ENCODE measurements around the gene THSD8. TPM values are rescaled to one million over a fixed set of nuclear protein-coding genes. Genes with fewer than 3 reads are reported as not detected.

THSD8 gene
- 1 to 10 TPM in 1 of 2 donors, not detected in 1; 8.7 TPM for total RNA-seq
- polyA plus RNA-seq (ENCODE audit: insufficient read length in 2 of 2): 1 to 10 TPM; 5.9 to 6.5 TPM
- long read RNA-seq, donor 1: 0 reads
- long read RNA-seq, donor 2: 0 reads
- long read RNA-seq, donor 3: 0 reads
- long read RNA-seq, donor 4, partial matches to known transcripts: 5 of 5 reads
- long read RNA-seq, donor 4, other reads (novel, unspliced or antisense): 0 of 5 reads

DNA sequence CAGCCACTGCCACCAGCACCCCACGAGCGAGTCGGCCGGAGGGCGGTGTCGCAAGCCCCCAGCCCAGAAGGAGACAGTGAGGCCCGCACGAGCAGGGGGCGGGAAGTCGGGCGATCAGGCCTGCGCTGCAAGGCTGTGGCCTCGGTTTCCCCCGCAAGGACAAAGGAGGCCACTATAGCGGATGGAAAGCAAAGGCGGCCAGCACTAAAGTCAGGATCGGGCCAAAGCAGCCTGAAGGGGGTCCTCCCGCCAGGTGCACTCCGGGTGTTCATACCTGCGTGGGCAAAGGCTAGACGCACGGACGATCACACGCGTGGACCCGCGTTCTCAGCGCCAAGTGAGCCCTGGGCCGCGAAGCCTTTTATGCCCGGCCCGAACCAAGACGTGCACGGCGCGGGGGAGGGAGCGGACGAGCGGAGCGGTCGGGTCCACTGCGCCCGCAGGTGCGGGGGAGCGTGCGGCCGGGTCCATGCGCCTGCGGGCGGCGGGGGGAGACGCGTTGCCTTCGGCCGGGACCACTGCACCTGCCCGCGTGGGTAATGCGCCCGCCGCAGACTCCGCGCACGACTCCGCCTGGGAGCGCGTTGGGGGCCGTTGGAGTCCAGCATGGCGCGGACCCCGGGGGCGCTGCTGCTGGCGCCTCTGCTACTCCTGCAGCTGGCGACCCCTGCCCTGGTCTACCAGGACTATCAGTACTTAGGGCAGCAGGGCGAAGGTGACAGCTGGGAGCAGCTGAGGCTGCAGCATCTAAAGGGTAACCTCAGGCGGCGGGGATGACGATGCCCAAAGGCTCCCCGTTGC is at the start of gene THSD8, which contains the start of gene PRDX2:
Gene THSD8 (plus strand): TSS at position 604 of the 801 bp plus-strand sequence. CDS start 3 bp downstream, at position 607.
Gene PRDX2 (minus strand): TSS at position 335 of the 801 bp plus-strand sequence. CDS start 539 bp downstream, outside the sequence.
- Histone ChIP-seq H3K27me3 (ENCODE audit: control insufficient read depth, insufficient read depth, low read length) (no peaks in the 10 kb centered on the region), H3K27ac (ENCODE audit: low read depth, low read length) (peak within 1 kb of the TSS; percentile 76), H3K36me3 (ENCODE audit: control insufficient read depth, insufficient read depth, low read length) (peaks cover 36% of the 10 kb centered on the region), H3K4me1 (ENCODE audit: control insufficient read depth, insufficient read depth, low read length) (peaks cover 40% of the 10 kb centered on the region), H3K4me3 (ENCODE audit: low read depth, low read length) (peak within 1 kb of the TSS; percentile 97), H3K9me3 (ENCODE audit: control insufficient read depth, insufficient read depth, low read length) (no peaks in the 10 kb centered on the region)
- peak in 3 of 6 donors; percentile 77 to 96 (median 96) for DNase-seq (ENCODE audit: low read depth in 4 of 6, low spot score in 6 of 6)
- WGBS (ENCODE audit: insufficient coverage): under 1% methylated on average over 78 of the region's 78 CpGs

- H3K27ac ChIP-seq (ENCODE audit: low read depth, low read length): no peak overlapping the region
- DNase-seq (ENCODE audit: low read depth in 4 of 6, low spot score in 6 of 6): no peak
- H3K4me3 ChIP-seq (ENCODE audit: low read depth, low read length): no peak overlapping the region
- H3K27me3 ChIP-seq (ENCODE audit: control insufficient read depth, insufficient read depth, low read length): peaks cover 10% of the 10 kb centered on the region
- no peaks in the 10 kb centered on the region for H3K36me3 ChIP-seq (ENCODE audit: control insufficient read depth, insufficient read depth, low read length)
- 66% methylated on average over 50 of the region's 50 CpGs for WGBS (ENCODE audit: insufficient coverage)
- H3K4me1 ChIP-seq (ENCODE audit: control insufficient read depth, insufficient read depth, low read length): peaks cover 13% of the 10 kb centered on the region
- no peaks in the 10 kb centered on the region for H3K9me3 ChIP-seq (ENCODE audit: control insufficient read depth, insufficient read depth, low read length)
Observed at GRCh38 chr19:12754465-12755196, 47.2 kb upstream of the THSD8 start.

DNA sequence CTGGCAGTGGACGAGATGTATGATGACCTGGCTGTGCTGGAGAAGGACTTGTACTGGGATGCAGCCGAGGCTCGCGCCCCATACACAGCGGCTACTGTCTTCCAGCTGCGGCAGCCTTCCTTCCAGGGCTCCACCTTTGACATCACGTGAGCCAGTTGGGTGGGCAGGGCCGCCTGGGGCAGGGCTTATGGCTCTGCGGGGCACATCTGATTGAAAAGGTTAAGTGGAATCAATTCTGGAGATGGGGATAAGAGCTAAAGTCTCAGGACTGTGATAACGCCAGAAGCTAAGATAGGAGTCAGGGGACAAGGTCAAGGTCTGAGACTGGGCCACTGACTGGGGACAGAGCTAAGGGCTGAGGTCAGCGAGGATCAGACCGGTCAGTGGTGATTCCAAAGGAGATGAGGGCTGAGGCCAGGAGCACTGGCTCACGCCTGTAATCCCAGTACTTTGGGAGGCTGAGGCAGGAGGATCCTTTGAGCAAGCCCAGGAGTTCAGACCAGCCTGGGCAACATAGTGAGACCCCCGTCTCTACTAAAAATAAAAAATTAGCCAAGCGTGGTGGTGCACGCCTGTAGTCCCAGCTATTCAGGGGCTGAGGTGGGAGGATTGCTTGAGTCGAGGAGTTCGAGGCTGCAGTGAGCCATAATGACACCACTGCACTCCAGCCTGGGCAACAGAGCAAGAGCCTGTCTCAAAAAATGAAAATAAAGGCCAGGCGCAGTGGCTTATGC is 45.6 kb upstream of the THSD8 start:
- H3K27ac ChIP-seq (ENCODE audit: low read depth, low read length): no peak overlapping the region
- no peak for DNase-seq (ENCODE audit: low read depth in 4 of 6, low spot score in 6 of 6)
- peaks cover 6% of the 10 kb centered on the region for H3K27me3 ChIP-seq (ENCODE audit: control insufficient read depth, insufficient read depth, low read length)
- no peaks in the 10 kb centered on the region for H3K9me3 ChIP-seq (ENCODE audit: control insufficient read depth, insufficient read depth, low read length)
- WGBS (ENCODE audit: insufficient coverage): 96% methylated on average over 17 of the region's 19 CpGs
- peaks cover 13% of the 10 kb centered on the region for H3K4me1 ChIP-seq (ENCODE audit: control insufficient read depth, insufficient read depth, low read length)
- peaks cover 3% of the 10 kb centered on the region for H3K36me3 ChIP-seq (ENCODE audit: control insufficient read depth, insufficient read depth, low read length)
- no peak overlapping the region for H3K4me3 ChIP-seq (ENCODE audit: low read depth, low read length)

DNA sequence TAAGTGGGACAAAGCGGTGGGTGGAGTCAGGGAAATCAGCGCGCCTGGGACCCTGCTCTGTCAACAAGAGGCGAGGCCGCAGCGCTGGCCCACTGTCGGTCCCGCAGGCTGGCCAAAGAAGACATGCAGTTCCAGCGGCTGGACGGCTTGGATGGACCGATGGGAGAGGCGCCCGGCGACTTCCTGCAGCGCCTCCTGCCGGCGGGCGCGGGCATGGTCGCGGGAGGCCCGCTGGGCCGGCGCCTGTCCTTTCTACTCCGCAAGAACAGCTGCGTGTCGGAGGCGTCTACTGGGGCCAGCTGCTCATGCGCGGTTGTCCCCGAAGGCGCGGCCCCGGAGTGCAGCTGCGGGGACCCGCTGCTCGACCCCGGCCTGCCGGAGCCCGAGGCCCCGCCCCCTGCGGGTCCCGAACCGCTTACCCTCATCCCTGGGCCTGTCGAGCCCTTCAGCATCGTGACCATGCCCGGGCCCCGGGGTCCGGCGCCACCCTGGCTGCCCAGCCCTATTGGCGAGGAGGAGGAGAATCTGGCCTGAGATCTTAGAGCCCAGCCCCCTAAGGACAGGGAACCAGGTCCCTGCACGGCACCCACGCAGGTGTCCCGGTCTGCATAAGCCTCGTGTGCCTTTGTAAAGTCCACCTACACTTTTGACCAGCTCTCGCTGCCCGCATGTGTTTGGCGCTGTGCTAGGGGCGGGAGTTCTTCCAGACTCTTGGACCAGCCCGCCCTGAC is 44.2 kb upstream of the THSD8 start:
- DNase-seq (ENCODE audit: low read depth in 4 of 6, low spot score in 6 of 6): peak in 2 of 6 donors; percentile 56 to 67
- Histone ChIP-seq H3K9me3 (ENCODE audit: control insufficient read depth, insufficient read depth, low read length) (no peaks in the 10 kb centered on the region), H3K27me3 (ENCODE audit: control insufficient read depth, insufficient read depth, low read length) (peaks cover 2% of the 10 kb centered on the region), H3K27ac (ENCODE audit: low read depth, low read length) (no peak overlapping the region), H3K4me3 (ENCODE audit: low read depth, low read length) (peak overlapping the region; percentile 32), H3K36me3 (ENCODE audit: control insufficient read depth, insufficient read depth, low read length) (peaks cover 13% of the 10 kb centered on the region), H3K4me1 (ENCODE audit: control insufficient read depth, insufficient read depth, low read length) (peaks cover 13% of the 10 kb centered on the region)
- WGBS (ENCODE audit: insufficient coverage): under 1% methylated on average over 52 of the region's 60 CpGs

- H3K9me3 ChIP-seq (ENCODE audit: control insufficient read depth, insufficient read depth, low read length): no peaks in the 10 kb centered on the region
- H3K27ac ChIP-seq (ENCODE audit: low read depth, low read length): no peak overlapping the region
- H3K4me3 ChIP-seq (ENCODE audit: low read depth, low read length): no peak overlapping the region
- no peaks in the 10 kb centered on the region for H3K27me3 ChIP-seq (ENCODE audit: control insufficient read depth, insufficient read depth, low read length)
- no CpG with 5 or more reads among the region's 6 CpGs for WGBS (ENCODE audit: insufficient coverage)
- H3K4me1 ChIP-seq (ENCODE audit: control insufficient read depth, insufficient read depth, low read length): peaks cover 13% of the 10 kb centered on the region
- H3K36me3 ChIP-seq (ENCODE audit: control insufficient read depth, insufficient read depth, low read length): peaks cover 31% of the 10 kb centered on the region
- DNase-seq (ENCODE audit: low read depth in 4 of 6, low spot score in 6 of 6): no peak
Observed at GRCh38 chr19:12759686-12760085, 42.2 kb upstream of the THSD8 start.

GRCh38 chr19:12763100-12763499 is 38.8 kb upstream of the THSD8 start:
- Histone ChIP-seq H3K36me3 (ENCODE audit: control insufficient read depth, insufficient read depth, low read length) (peaks cover 60% of the 10 kb centered on the region), H3K27me3 (ENCODE audit: control insufficient read depth, insufficient read depth, low read length) (no peaks in the 10 kb centered on the region), H3K27ac (ENCODE audit: low read depth, low read length) (no peak overlapping the region), H3K4me1 (ENCODE audit: control insufficient read depth, insufficient read depth, low read length) (peaks cover 1% of the 10 kb centered on the region), H3K4me3 (ENCODE audit: low read depth, low read length) (no peak overlapping the region), H3K9me3 (ENCODE audit: control insufficient read depth, insufficient read depth, low read length) (no peaks in the 10 kb centered on the region)
- no peak for DNase-seq (ENCODE audit: low read depth in 4 of 6, low spot score in 6 of 6)
- WGBS (ENCODE audit: insufficient coverage): 97% methylated on average over 9 of the region's 11 CpGs

DNA sequence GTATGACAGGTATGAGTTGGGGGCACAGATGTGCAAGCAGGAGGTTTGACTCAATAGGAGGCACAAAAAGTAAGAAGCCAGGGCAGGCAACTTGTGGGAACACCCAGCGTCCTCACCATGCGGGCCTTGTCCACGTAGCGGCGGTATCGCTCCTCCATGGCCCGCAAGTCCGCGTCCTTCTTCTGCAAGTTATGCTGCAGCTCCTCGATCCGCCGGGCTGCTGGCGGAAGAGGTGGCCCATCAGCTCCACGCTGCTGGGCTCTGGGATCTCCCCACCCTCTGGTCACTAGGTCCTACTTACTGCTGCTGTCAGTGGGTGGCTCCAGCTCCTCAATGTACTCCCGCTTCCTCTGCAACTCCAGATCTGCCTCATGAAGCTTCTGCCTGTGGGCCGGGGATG is 37.2 kb upstream of the THSD8 start:
- WGBS (ENCODE audit: insufficient coverage): 97% methylated on average over 16 of the region's 16 CpGs

GRCh38 chr19:12766051-12766521 is 35.8 kb upstream of the THSD8 start:
- DNase-seq (ENCODE audit: low read depth in 4 of 6, low spot score in 6 of 6): peak in 2 of 6 donors; percentile 86 to 87

More for the DNA sequence above, 37.2 kb upstream of the THSD8 start:
- no peak for DNase-seq (ENCODE audit: low read depth in 4 of 6, low spot score in 6 of 6)
- peaks cover 60% of the 10 kb centered on the region for H3K36me3 ChIP-seq (ENCODE audit: control insufficient read depth, insufficient read depth, low read length)
- no peak overlapping the region for H3K27ac ChIP-seq (ENCODE audit: low read depth, low read length)
- H3K4me3 ChIP-seq (ENCODE audit: low read depth, low read length): no peak overlapping the region
- H3K4me1 ChIP-seq (ENCODE audit: control insufficient read depth, insufficient read depth, low read length): peaks cover 3% of the 10 kb centered on the region
- H3K27me3 ChIP-seq (ENCODE audit: control insufficient read depth, insufficient read depth, low read length): no peaks in the 10 kb centered on the region
- H3K9me3 ChIP-seq (ENCODE audit: control insufficient read depth, insufficient read depth, low read length): no peaks in the 10 kb centered on the region

More at GRCh38 chr19:12766051-12766521, 35.8 kb upstream of the THSD8 start:
- H3K36me3 ChIP-seq (ENCODE audit: control insufficient read depth, insufficient read depth, low read length): peaks cover 70% of the 10 kb centered on the region
- peaks cover 3% of the 10 kb centered on the region for H3K4me1 ChIP-seq (ENCODE audit: control insufficient read depth, insufficient read depth, low read length)
- peak overlapping the region; percentile 67 for H3K27ac ChIP-seq (ENCODE audit: low read depth, low read length)
- H3K9me3 ChIP-seq (ENCODE audit: control insufficient read depth, insufficient read depth, low read length): no peaks in the 10 kb centered on the region
- 4% methylated on average over 29 of the region's 30 CpGs for WGBS (ENCODE audit: insufficient coverage)
- peak overlapping the region; percentile 51 for H3K4me3 ChIP-seq (ENCODE audit: low read depth, low read length)
- H3K27me3 ChIP-seq (ENCODE audit: control insufficient read depth, insufficient read depth, low read length): no peaks in the 10 kb centered on the region

Data from spinal cord (tissue), 10 donors.